Stimulated activated CD4-positive, alpha-beta T cell treated with anti-CD3 and anti-CD28 coated beads, Interleukin-1b, Interleukin-23, amount 100 ng/mL, for 1 hour (primary cell): ENCODE measurements around the gene DUSP7.

Experiments
- DNase-seq, 2 donors: peaks; one replicate each; pipeline ENCODE4 v3.0.0-alpha.2; 2020; ENCODE audit warnings: low read depth in 2 of 2

Gene DUSP7

DNA sequence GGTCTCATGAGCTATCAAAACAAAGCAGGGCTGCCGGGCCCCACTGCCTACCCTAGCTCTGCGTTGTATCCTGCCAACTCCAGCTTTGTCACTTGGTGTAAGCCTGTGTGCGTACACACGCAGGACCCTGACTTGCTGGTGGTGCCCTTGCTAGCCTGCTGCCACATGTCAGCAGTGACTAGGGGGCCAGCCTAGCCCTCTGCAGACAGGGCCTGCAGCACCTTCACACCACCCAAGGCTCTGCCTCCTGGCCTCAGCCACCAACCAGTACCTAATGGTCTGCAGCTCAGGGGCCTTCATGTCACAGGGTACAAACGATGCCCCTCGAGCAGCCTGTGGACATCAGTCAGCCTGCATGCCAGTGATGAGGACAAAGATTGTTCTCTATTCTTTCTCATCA, 30.1 kb upstream of the DUSP7 start:
- no peak for DNase-seq

DNA sequence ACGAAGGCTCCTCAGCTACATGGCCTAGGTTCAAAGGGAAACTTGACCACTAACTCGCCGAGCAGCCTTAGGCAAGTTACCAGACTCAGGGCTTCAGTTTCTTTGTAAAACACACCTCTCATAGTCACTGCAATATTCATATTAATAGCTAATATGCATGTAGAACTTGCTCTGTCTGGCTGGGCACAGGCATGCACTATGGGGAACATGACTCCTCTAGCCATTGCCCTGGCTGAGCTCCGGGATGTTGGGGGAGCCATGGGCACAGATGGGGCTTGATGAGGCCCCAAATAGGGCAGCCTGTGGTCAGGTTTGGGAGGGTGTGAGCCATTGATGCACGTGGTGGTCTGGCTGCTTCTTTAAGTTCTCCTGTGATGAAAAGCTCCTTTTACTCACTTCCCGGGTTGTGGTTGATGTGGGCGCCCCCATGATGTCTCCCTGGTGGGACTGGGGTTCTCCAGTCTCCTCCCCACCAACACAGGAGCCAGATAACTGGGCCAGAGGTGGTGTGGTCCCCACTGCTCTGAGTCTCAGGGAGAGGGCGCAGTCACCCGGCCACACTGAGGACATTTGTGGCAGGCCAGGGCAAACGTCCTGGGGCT, 29.4 kb upstream of the DUSP7 start:
- DNase-seq, result no peak

DNA sequence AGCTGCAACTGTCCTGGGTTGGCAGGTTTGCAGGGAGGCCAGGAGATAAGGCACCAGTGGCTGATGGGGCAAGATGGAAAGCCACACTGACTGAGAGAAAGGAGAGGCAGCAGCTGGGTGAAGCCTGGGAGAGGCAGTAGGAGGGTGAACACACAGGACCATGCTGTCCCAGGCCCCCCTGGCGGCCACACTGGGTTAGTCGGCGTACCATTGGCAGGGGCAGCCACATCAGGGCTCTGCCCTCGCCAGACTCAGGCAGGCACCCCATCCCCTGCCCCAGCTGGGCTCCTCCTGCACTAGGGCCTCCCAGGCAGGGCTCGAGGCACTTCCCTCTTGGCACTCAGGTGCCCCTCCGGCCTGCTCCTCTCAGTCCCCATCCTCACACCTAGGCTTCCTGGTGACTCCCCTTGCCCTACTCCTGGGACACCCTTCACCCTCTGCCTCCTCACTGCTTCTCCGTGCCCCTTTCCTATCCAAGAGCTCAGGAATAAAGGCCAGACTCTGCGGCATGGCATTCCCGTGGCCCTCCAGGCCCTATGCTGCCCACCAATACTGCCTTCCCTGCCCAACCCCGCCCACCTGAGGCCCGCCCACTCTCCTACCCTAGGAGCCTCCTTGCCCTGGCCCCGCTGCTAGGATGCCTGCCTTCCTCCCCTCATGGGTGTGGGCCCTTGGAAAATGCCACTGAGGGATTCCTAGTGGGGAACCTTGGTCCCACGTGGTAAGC, 28.7 kb upstream of the DUSP7 start:
- no peak for DNase-seq

DNA sequence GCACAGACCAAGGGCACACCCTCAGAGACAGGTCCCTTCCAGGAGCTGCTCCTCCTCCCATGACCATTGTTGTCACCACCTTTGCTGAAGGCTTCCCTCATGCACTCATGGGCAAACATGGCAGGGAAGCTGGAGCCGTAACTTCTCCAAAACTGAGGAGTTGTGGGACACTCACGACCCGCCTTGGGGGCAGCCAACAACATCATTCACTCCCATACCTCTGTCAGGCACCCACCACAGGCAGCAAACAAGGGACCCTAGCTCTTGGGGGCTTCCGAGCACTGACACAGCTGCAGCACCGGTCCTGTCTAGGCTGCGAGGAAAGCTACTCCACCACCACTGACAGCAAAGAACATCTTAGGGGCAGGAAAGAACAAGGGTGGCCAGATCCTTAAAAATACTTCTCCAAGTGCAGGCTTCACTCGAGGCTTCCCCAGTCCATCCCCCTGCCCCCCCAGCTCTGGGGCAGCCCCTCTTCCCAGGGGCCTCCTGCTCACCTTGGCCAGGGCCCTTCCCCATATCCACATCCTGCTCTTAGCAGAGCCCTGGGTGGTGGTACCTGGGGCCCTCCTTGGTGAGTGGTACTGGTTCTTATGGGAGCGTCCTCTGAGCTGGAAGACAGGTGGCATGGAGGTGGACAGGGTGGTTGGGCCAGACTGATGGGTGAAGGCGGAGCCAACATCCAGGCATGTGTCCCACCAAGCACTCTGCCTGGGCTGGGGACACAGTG, 28.0 kb upstream of the DUSP7 start:
- no peak for DNase-seq

- DNase-seq, result no peak
These were observed 27.3 kb upstream of the DUSP7 start for GRCh38 chr3:52083556-52084087.

- DNase-seq, result no peak
These were observed 26.6 kb upstream of the DUSP7 start for GRCh38 chr3:52082951-52083350.

DNA sequence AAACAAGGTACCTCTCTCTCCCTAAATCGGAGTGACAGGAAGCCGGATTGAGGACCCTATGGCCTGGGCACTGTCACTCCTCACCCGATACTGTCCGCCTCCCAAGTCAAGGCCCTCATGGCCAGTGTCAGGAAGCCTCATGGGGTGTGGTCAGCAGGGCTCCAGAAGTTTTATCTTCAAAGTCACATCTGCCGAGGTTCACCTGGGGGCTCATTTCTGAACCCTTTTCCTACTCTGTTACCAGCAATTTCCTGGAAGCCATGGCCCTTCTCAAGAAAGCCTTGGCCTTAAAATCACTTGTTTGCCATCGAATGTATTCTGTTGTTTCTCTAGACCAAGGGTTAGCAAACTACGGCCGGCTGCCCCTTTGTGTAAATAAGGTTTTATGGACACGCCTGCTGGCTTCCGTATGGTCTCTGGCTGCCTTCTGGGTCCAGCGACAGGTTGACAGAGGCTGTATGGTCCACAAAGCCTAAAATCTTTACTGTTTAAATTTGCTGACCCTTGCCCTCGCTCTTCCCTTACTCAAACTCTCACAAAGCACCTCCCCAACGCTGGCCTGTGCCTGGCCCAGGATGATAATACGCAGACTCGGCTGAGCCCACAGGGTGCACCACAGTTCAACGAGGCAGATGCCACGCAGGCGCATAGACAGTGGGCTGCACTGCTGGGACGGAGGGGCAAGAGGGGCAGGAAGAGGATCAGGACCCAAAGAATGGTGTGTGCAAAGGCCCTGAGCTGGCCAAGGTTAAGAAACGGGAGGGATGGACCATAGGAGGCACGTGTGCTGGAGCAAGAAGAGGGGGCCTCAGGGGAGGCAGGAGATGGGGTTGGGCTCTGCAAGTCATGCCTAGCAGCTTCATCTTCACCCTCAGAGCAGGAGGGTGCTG, 24.7 kb upstream of the DUSP7 start:
- DNase-seq, result no peak

- no peak for DNase-seq
These were observed 23.6 kb upstream of the DUSP7 start for GRCh38 chr3:52079958-52080357.

DNA sequence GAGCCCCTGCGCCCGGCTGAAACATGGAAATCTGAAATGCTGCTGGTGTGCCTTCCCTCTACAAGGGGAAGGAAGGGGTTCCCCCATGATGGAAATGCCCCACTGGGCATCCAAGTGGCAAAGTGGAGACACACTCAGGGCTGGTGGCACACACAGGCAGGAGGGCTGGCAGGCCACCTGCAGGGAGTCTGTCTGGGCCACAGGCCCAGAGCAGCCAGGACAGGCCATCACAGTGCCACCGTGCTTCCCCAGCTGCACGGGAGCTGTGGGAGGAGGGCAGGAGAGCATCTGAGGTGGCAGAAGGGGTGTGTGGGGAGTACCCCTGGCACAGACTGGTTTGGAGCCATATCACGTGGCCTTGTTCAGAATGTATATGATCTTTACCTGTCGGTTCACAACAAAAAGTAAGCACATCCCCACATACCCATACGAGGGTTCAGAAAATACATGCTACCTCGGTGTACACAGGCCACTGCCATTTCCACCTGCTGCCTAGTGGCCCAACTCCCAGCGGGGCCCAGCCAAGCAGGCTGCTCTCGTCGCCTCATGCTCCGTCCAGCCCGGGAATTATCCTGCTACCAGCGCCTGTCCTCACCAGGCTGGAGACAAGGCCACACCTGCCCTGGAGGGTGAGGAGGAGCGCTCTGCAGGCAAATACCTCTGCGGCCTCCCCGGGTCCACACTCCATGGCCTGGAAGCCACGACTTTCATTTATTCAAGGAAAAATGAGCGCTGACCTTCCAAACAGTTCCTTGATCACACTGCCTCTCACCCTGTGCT, 22.6 kb upstream of the DUSP7 start:
- DNase-seq, result no peak

- no peak for DNase-seq
These were observed 21.6 kb upstream of the DUSP7 start for GRCh38 chr3:52077925-52078324.

- no peak for DNase-seq
These were observed 20.8 kb upstream of the DUSP7 start for GRCh38 chr3:52076896-52077780.

DNA sequence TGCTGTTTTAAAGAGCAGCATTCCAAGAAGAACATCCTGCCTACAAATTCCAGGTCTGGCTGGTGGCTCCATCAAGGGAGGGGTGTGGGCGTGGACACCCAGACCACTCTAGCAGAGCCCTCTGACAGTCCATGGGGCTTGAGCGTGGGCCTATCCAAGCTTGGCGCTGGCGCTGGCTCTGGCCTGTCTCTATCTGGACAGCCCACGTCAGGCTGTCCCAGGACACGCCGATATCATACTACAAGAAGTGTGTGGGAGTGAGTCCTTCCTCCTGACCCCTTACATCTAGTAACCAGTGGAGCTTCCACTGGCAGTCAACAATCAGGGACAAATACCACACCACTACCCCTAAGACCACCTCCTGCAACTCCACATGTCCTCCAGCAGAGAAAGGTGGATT, 17.1 kb upstream of the DUSP7 start:
- no peak for DNase-seq

DNA sequence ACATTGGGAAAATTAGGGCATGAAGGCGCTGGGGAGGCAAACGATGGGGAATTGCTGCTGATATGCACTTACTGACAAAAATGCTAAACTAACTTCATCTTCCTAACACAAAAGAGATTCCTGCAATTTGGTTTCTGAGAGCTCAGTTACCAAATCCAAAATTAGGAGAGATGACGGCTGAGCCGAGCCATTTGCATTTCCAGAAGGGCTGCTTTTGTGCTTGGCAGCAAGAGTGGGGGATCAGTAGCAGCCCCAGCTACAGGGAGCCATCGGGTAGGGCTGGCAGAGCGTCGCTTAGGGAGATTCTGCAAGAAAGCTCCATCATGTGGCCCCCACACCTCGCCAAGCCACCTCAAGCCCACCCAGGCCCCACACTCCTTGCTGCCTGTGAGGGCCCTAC, 16.1 kb upstream of the DUSP7 start:
- DNase-seq, result no peak

DNA sequence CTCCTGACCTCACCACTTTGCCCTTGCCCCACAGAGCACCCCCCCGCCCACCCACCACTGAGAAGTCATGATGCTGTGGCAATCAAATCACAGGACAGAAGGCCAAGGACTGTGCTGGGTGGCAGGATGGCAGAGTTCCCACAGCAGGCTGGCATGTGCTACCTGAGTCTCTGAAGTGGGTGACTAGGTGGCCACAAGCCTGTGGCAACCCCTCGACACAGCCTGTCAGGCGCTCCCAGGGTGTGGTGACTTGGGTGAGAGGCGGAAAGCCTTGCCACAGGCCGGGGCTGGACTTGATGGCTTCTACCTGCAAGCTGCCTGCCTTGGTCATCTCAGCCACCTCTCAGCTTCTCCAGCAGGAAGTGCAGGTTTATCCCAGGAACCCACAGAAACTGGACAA, 15.6 kb upstream of the DUSP7 start:
- no peak for DNase-seq

DNA sequence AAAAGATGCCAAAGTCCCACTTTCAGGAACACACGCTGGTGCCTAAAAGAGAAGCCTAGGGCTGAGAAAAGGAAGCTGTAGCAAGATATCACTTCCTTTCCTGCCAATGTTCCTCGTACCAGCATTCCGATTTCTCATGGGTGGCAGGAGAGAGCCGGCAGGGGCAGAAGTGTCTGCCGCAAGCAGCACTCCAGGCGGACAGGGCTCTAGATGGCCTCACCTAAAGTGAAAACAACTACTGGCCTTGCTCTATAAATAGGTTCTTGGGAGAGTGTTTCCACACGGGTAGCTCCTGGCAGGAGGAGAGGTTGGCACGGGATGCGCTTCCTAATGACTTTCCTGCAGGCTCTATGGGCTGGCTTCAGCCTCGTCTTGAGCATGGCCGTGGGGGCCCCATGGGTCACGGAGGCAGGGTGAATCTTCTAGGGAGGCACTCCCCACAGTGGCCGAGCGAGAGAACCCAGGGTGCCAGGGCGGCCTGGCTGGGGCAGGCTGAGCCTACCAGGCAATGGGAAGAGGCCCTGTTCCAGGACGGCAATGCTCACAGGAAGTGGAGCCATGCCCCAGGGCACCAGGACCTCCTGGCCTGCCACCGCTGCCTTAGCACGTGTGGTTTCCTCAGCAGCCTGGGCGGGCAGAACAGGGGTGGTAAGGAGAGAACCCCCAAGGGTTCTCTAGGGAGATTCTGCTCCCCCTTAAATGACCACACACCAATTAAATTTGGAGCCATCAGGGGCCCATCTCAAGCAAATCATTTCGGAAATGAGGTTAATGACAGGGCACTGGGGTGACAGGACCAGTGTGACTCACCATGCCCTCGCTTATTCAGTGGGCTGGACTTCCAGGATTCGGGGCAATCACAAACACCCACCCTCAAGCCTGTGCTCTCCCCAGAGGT, 14.6 kb upstream of the DUSP7 start:
- no peak for DNase-seq

DNA sequence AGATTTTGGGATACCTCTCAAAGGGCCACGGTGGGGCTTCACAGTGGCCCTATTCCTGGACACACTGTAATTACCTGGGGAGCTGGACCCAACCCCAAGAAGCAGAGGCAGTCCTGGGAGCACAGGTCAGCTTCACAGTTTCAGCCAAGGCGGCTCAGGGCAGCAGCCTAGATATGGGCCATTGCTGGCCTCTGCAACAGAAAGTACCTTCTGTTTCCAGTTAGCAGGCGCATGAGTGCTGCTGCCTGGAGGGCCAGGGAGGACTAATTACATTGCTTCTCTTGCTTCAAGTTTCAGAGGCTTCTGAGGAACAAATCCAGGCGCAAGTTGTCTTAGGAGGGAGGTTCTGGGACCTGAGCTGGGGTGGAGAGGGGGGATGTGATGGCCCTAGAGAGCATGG, 13.5 kb upstream of the DUSP7 start:
- DNase-seq, result no peak

- no peak for DNase-seq
These were observed 12.8 kb upstream of the DUSP7 start for GRCh38 chr3:52069135-52069534.

DNA sequence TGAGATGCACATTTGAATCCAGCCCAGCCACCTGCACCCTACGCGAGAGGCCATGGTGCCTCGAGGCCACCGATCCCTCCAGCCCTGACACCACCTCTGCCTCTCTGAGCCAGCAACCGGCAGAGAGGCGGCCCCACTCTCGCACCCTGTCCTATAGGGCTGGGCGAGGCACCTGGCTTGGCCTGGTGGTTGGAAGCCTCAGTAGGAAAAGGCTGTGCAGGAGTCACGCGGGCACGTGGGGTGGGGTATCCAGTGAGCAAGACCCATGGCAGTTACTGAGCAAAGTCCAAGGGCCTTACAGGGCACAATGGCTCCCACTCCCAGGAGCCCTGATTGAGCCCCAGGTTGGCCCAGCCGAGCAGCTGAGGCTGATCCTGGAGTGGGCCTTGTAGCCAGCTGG, 12.4 kb upstream of the DUSP7 start:
- no peak for DNase-seq

DNA sequence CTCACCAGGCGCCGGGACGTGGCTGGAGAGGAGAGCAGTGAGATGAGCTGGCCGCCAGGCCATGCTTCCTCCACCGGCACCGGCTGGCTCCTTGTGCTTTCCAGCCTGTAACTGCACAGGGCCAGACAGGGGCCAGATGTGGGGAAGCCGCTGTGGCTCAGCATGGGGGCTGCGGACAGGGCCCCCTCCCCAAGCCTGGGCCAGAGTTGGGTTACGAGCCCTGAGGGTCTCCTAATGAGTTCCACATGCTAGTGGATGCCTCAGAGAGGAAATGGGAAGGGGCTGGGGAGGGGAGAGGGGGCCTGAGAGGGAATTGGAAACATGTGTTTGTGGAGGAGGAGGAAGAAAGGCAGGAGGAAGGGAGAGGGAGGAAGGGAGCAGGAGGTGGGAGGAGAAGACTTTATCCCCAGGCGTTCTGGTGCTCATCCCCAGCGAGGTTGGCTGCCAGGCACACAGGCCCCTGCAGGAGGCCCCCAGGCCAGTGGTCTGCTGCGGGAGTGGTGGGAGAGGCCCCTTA, 11.7 kb upstream of the DUSP7 start:
- DNase-seq, result no peak
